ENCODE results near the gene NT5DC1. TPM values are rescaled to one million over a fixed set of nuclear protein-coding genes. Genes with fewer than 3 reads are reported as not detected.
"Not testable (repeated sequence)": the region's sequence is repeated elsewhere in the genome, so short reads cannot be mapped to it uniquely, and the experiment has no call there.

The NT5DC1 gene
- polyA plus RNA-seq, 3 donors: 10.5 to 24.6 (median 15.5) TPM

GRCh38 chr6:116084284-116084683, 16.4 kb upstream of the NT5DC1 start:
- 81 to 88% (median 86%) methylated on average over 2 of the region's 2 CpGs for whole genome bisulfite sequencing, 3 donors
- H3K27ac ChIP-seq (ENCODE audit: low read depth, low read length): no peak overlapping the region

- WGBS, 3 donors: 71 to 78% (median 76%) methylated on average over 4 of the region's 4 CpGs
- no peak overlapping the region for H3K27ac ChIP-seq (ENCODE audit: low read depth, low read length)
Observed at GRCh38 chr6:116087437-116088027, 13.1 kb upstream of the NT5DC1 start.

GRCh38 chr6:116088946-116089345, 11.7 kb upstream of the NT5DC1 start:
- no peak overlapping the region for H3K27ac ChIP-seq (ENCODE audit: low read depth, low read length)

GRCh38 chr6:116090251-116090650, 10.4 kb upstream of the NT5DC1 start:
- WGBS, 3 donors: 85 to 95% (median 89%) methylated on average over 2 of the region's 2 CpGs
- no peak overlapping the region for H3K27ac ChIP-seq (ENCODE audit: low read depth, low read length)

- WGBS, 3 donors: 90 to 95% (median 91%) methylated on average over 7 of the region's 7 CpGs
Observed at GRCh38 chr6:116094041-116094440, 6.6 kb upstream of the NT5DC1 start.

GRCh38 chr6:116096048-116096759, 4.4 kb upstream of the NT5DC1 start:
- H3K27ac ChIP-seq (ENCODE audit: low read depth, low read length): not testable (repeated sequence)
- WGBS, 3 donors: 86 to 93% (median 88%) methylated on average over 9 of the region's 9 CpGs

More at GRCh38 chr6:116094041-116094440, 6.6 kb upstream of the NT5DC1 start:
- no peak overlapping the region for H3K27ac ChIP-seq (ENCODE audit: low read depth, low read length)

- no peak overlapping the region for H3K27ac ChIP-seq (ENCODE audit: low read depth, low read length)
- 14 to 44% (median 21%) methylated on average over 2 of the region's 2 CpGs for WGBS, 3 donors
Observed at GRCh38 chr6:116096979-116097816, 3.5 kb upstream of the NT5DC1 start.

GRCh38 chr6:116099036-116099435, 1.6 kb upstream of the NT5DC1 start:
- WGBS, 3 donors: 52 to 87% (median 73%) methylated on average over 1 of the region's 1 CpG
- H3K27ac ChIP-seq (ENCODE audit: low read depth, low read length): no peak overlapping the region

- H3K27ac ChIP-seq (ENCODE audit: low read depth, low read length): peak overlapping the region; percentile 64
- WGBS, 3 donors: 1 to 2% (median 2%) methylated on average over 12 of the region's 12 CpGs
Observed at GRCh38 chr6:116101302-116101718, 657 bp downstream of the NT5DC1 start.

GRCh38 chr6:116101790-116102189, 1.1 kb downstream of the NT5DC1 start:
- H3K27ac ChIP-seq (ENCODE audit: low read depth, low read length): no peak overlapping the region
- 45 to 64% (median 54%) methylated on average over 2 of the region's 2 CpGs for WGBS, 3 donors

GRCh38 chr6:116102873-116103272, 2.2 kb downstream of the NT5DC1 start:
- no peak overlapping the region for H3K27ac ChIP-seq (ENCODE audit: low read depth, low read length)
- WGBS, 3 donors: 70 to 80% (median 74%) methylated on average over 4 of the region's 4 CpGs

GRCh38 chr6:116104636-116105035, 4.0 kb downstream of the NT5DC1 start:
- H3K27ac ChIP-seq (ENCODE audit: low read depth, low read length): no peak overlapping the region
- 92 to 95% (median 94%) methylated on average over 1 of the region's 1 CpG for WGBS, 3 donors

GRCh38 chr6:116105247-116105646, 4.6 kb downstream of the NT5DC1 start:
- 79 to 93% (median 92%) methylated on average over 3 of the region's 3 CpGs for WGBS, 3 donors
- no peak overlapping the region for H3K27ac ChIP-seq (ENCODE audit: low read depth, low read length)

GRCh38 chr6:116106146-116106545, 5.5 kb downstream of the NT5DC1 start:
- H3K27ac ChIP-seq (ENCODE audit: low read depth, low read length): no peak overlapping the region
- 9 to 72% (median 14%) methylated on average over 1 of the region's 1 CpG for WGBS, 3 donors

- no peak overlapping the region for H3K27ac ChIP-seq (ENCODE audit: low read depth, low read length)
- WGBS, 3 donors: 10 to 69% (median 49%) methylated on average over 1 of the region's 1 CpG
Observed at GRCh38 chr6:116108836-116109235, 8.2 kb downstream of the NT5DC1 start.

- no peak overlapping the region for H3K27ac ChIP-seq (ENCODE audit: low read depth, low read length)
- 75 to 83% (median 76%) methylated on average over 5 of the region's 5 CpGs for WGBS, 3 donors
Observed at GRCh38 chr6:116111552-116112528, 11.2 kb downstream of the NT5DC1 start.

GRCh38 chr6:116113386-116113785, 12.7 kb downstream of the NT5DC1 start:
- H3K27ac ChIP-seq (ENCODE audit: low read depth, low read length): no peak overlapping the region
- 89 to 96% (median 95%) methylated on average over 2 of the region's 2 CpGs for WGBS, 3 donors

- 85 to 93% (median 87%) methylated on average over 2 of the region's 2 CpGs for WGBS, 3 donors
- H3K27ac ChIP-seq (ENCODE audit: low read depth, low read length): no peak overlapping the region
Observed at GRCh38 chr6:116115781-116116180, 15.1 kb downstream of the NT5DC1 start.
